ENCODE measurements around the gene SEC11C. TPM values are rescaled to one million over a fixed set of nuclear protein-coding genes. Genes with fewer than 3 reads are reported as not detected.

The SEC11C gene
- polyA plus RNA-seq, 1 of the 3 experiments (the other 2 are of a cell fraction) = 21.7 TPM

- no peaks in the 10 kb centered on the region for H3K9me3 ChIP-seq
- H3K27ac ChIP-seq (ENCODE audit: low read depth in 2 of 2, low read length in 1 of 2) = peak overlapping the region; percentile 37 to 76; a peak in 3 of 4 replicates
- H3K27me3 ChIP-seq (ENCODE audit: insufficient read depth) = no peaks in the 10 kb centered on the region
- no peak overlapping the region for H3K9ac ChIP-seq
- DNase-seq = no peak
- peak; percentile 45; the same call in 1 of the 2 replicates for TF ChIP-seq FOSL2 (IDR thresholded peaks at IDR 0.05; ENCODE audit: borderline replicate concordance, low read depth)
- TF ChIP-seq MAX (IDR thresholded peaks at IDR 0.05; ENCODE audit: low read depth) = peak; percentile 20; the same call in 1 of the 2 replicates
- TF ChIP-seq RFX5 (IDR thresholded peaks at IDR 0.05; ENCODE audit: low read length) = no peak
- TF ChIP-seq MXI1 (IDR thresholded peaks at IDR 0.05; ENCODE audit: low read depth, low read length) = peak; percentile 30; the same call in 1 of the 2 replicates
- TF ChIP-seq EP300 (IDR thresholded peaks at IDR 0.05; ENCODE audit: borderline replicate concordance in 1 of 2, low read depth in 1 of 2, low read length in 1 of 2) = peak; percentile 54 to 61; a peak in 3 of 4 replicates
- 0 out of 2 replicates have a peak, but pooled peaks have one; percentile 34 for TF ChIP-seq TEAD4 (IDR thresholded peaks at IDR 0.05; ENCODE audit: borderline replicate concordance, insufficient read depth)
- peak; percentile 45; the same call in 1 of the 2 replicates for TF ChIP-seq SIN3A (IDR thresholded peaks at IDR 0.05; ENCODE audit: borderline replicate concordance, low read depth, low read length)
- no peak for TF ChIP-seq TAF1 (IDR thresholded peaks at IDR 0.05; ENCODE audit: borderline replicate concordance, low read depth, low read length)
- peak; percentile 57; the same call in 1 of the 2 replicates for TF ChIP-seq JUND (IDR thresholded peaks at IDR 0.05)
- TF ChIP-seq SMC3 (IDR thresholded peaks at IDR 0.05; ENCODE audit: low read depth, low read length) = no peak
- TF ChIP-seq RXRA (IDR thresholded peaks at IDR 0.05; ENCODE audit: borderline replicate concordance, low read depth) = peak; percentile 50; the same call in 1 of the 2 replicates
- no peak for TF ChIP-seq REST (IDR thresholded peaks at IDR 0.05; ENCODE audit: low read depth, low read length)
- TF ChIP-seq YY1 (IDR thresholded peaks at IDR 0.05; ENCODE audit: low read depth) = no peak
- TF ChIP-seq PBX3 (IDR thresholded peaks at IDR 0.05) = peak; percentile 88
- TF ChIP-seq TCF12 (IDR thresholded peaks at IDR 0.05) = peak; percentile 84
- 0 out of 2 replicates have a peak, but pooled peaks have one; percentile 37 for TF ChIP-seq FOXM1 (IDR thresholded peaks at IDR 0.05; ENCODE audit: low read depth)
- peak; percentile 77; the same call in 1 of the 2 replicates for TF ChIP-seq POLR2AphosphoS5 (IDR thresholded peaks at IDR 0.05; ENCODE audit: low read depth, low read length)
- ChIA-PET POLR2A (no interaction called here), CTCF (no interaction called here)
- H4K20me1 ChIP-seq (ENCODE audit: insufficient read depth) = no peaks in the 10 kb centered on the region
- H3F3A ChIP-seq (replicated peaks; ENCODE audit: insufficient read depth) = no peaks in the 10 kb centered on the region
- no peak overlapping the region for H3K4me2 ChIP-seq
- H3K79me2 ChIP-seq (ENCODE audit: insufficient read depth) = no peaks in the 10 kb centered on the region
- H3K4me1 ChIP-seq (ENCODE audit: control insufficient read depth in 1 of 2, insufficient read depth in 2 of 2, low read depth in 1 of 2, low read length in 1 of 2) = no peaks in the 10 kb centered on the region; a peak in 2 of 4 replicates
- no peak overlapping the region for H2AFZ ChIP-seq (ENCODE audit: low read depth)
- H3K36me3 ChIP-seq (replicated peaks in 1 of 2; ENCODE audit: control insufficient read depth in 1 of 2, insufficient read depth in 2 of 2, low read length in 1 of 2) = peaks cover 0 to 35% of the 10 kb centered on the region in 2 experiments
- no peak overlapping the region for H3K4me3 ChIP-seq (ENCODE audit: low read depth in 2 of 2, low read length in 1 of 2)
- no peaks in the 10 kb centered on the region for H3K9me2 ChIP-seq
- WGBS (ENCODE audit: low lambda C conversion rate) = 49% methylated on average over 2 of the region's 2 CpGs
Observed at GRCh38 chr18:59155153-59155552, 15.5 kb downstream of the SEC11C start.

All from SK-N-SH (cell line).